ENCODE data around the gene GALNT9.

- no peak for TF ChIP-seq POLR2AphosphoS5 (IDR thresholded peaks at IDR 0.05)
- no peak for TF ChIP-seq CTCF (IDR thresholded peaks at IDR 0.05)
- no peak for TF ChIP-seq POLR2A (IDR thresholded peaks at IDR 0.05)
Measured at GRCh38 chr12:132215299-132215989, 113.9 kb downstream of the GALNT9 start.

Data from prostate gland (tissue), 2 donors.